A549 (cell line): ENCODE measurements around the gene CNOT1. TPM values are rescaled to one million over a fixed set of nuclear protein-coding genes. Genes with fewer than 3 reads are reported as not detected.

Experiments
- ATAC-seq, 2 experiments: fragments of 200-7000 bp in 1 of 2; fragments of >200 bp in 1 of 2; cut with Nextera tagmentation in 1 of 2; cut with Tn5 transposase in 1 of 2; 3 replicates each; pipeline versions ENCODE4 v1.8.0 to v1.9.1; 2018 to 2020; ENCODE audit warnings: mild to moderate bottlenecking in 1 of 2, moderate library complexity in 1 of 2
- CTCF ChIA-PET: fragments of 300-600 bp; sonication (Branson Sonifier 250); formaldehyde crosslinking; extraction: SDS; loops from one replicate; lab custom pipeline; 2021; ENCODE audit warnings: antibody characterized with exemption, inconsistent platforms; lab: Yijun Ruan, JAX
- POLR2A ChIA-PET: fragments of 350-600 bp; formaldehyde crosslinking; extraction: SDS; loops from one replicate; lab custom pipeline; 2021; ENCODE audit warnings: antibody characterized with exemption, inconsistent platforms; lab: Yijun Ruan, JAX
- DNase-seq, 2 experiments: peaks; one replicate each; pipeline versions ENCODE4 v3.0.0 to v3.0.0-alpha.2; 2011 to 2016; ENCODE audit warnings: low read depth in 1 of 2, low spot score in 1 of 2
- FAIRE-seq: peaks from 2 replicates; lab custom pipeline; 2011; peaks lifted over from hg19 to GRCh38; lab: Jason Lieb, UNC
- H3K27ac ChIP-seq, 2 experiments: fragments of >200 bp; sonication (Bioruptor Twin); formaldehyde crosslinking; 3 replicates each; pipeline ENCODE4 v1.5.1; 2016 to 2017
- H3K4me1 ChIP-seq: fragments of >200 bp; sonication (Bioruptor Twin); formaldehyde crosslinking; 3 replicates; pipeline ENCODE4 v1.6.1; 2016
- H3K4me2 ChIP-seq: fragments of >200 bp; sonication (Bioruptor Twin); formaldehyde crosslinking; 3 replicates; pipeline ENCODE4 v1.6.1; 2016
- H3K4me3 ChIP-seq: fragments of >200 bp; sonication (Bioruptor Twin); formaldehyde crosslinking; 3 replicates; pipeline ENCODE4 v1.5.1; 2016
- H3K9me3 ChIP-seq: fragments of >200 bp; sonication (Bioruptor Twin); formaldehyde crosslinking; 3 replicates; pipeline ENCODE4 v1.6.1; 2016
- BCL3 ChIP-seq: fragments of >200 bp; sonication (Bioruptor Twin); formaldehyde crosslinking; IDR thresholded peaks from 3 replicates; pipeline ENCODE4 v1.6.1; 2016
- CHD4 ChIP-seq: fragments of 200-600 bp; sonication (generic); IDR thresholded peaks from 2 replicates; pipeline ENCODE4 v1.6.1; 2016; ENCODE audit warnings: antibody characterized with exemption, mild to moderate bottlenecking, borderline replicate concordance
- EP300 ChIP-seq, 2 experiments: fragments of >200 bp; sonication (Bioruptor Twin); formaldehyde crosslinking; IDR thresholded peaks; 2 replicates in 1 of 2; 3 replicates in 1 of 2; pipeline ENCODE4 v1.6.1; 2016 to 2017
- HES2 ChIP-seq: fragments of >200 bp; sonication (Bioruptor Twin); formaldehyde crosslinking; IDR thresholded peaks from 2 replicates; pipeline ENCODE4 v1.6.1; 2016
- HOXB13 ChIP-seq: fragments of 250-450 bp; sonication (Bioruptor Pico); IDR thresholded peaks from 2 replicates; pipeline ENCODE4 v1.5.0; 2020; ENCODE audit warnings: low read depth, mild to moderate bottlenecking, moderate library complexity
- JUNB ChIP-seq: fragments of >200 bp; sonication (Bioruptor Twin); formaldehyde crosslinking; IDR thresholded peaks from 2 replicates; pipeline ENCODE4 v1.6.1; 2016
- KDM1A ChIP-seq: fragments of 200-600 bp; sonication (generic); IDR thresholded peaks from 2 replicates; pipeline ENCODE4 v1.6.1; 2016; ENCODE audit warnings: low read depth, mild to moderate bottlenecking
- NFE2L2 ChIP-seq: fragments of 150-350 bp; conservative IDR thresholded peaks from 2 replicates; pipeline ENCODE4 v1.6.1; 2014; ENCODE audit warnings: low read length
- PHF8 ChIP-seq: fragments of 200-600 bp; sonication (generic); IDR thresholded peaks from 2 replicates; pipeline ENCODE4 v1.6.1; 2016; ENCODE audit warnings: low read depth, mild to moderate bottlenecking, antibody characterized with exemption, moderate library complexity, borderline replicate concordance
- REST ChIP-seq: fragments of 200-600 bp; sonication (generic); IDR thresholded peaks from 2 replicates; pipeline ENCODE4 v1.6.1; 2016; ENCODE audit warnings: antibody characterized with exemption, mild to moderate bottlenecking, moderate library complexity
- RNF2 ChIP-seq: fragments of 200-600 bp; sonication (generic); IDR thresholded peaks from 2 replicates; pipeline ENCODE4 v1.6.1; 2016; ENCODE audit warnings: low read depth, mild to moderate bottlenecking, antibody characterized with exemption, moderate library complexity, borderline replicate concordance
- SMC3 ChIP-seq: fragments of >200 bp; sonication (Bioruptor Twin); formaldehyde crosslinking; IDR thresholded peaks from 3 replicates; pipeline ENCODE4 v1.6.1; 2018; ENCODE audit warnings: inconsistent platforms
- TP53 ChIP-seq: fragments of 250-450 bp; sonication (Bioruptor Pico); IDR thresholded peaks from 2 replicates; pipeline ENCODE4 v1.5.0; 2021; ENCODE audit warnings: mild to moderate bottlenecking, moderate library complexity
- ZC3H11A ChIP-seq: fragments of 450-650 bp; IDR thresholded peaks from 2 replicates; pipeline ENCODE4 v1.6.1; 2014; ENCODE audit warnings: antibody characterized with exemption, mild to moderate bottlenecking
- ZFP36 ChIP-seq: fragments of 450-650 bp; IDR thresholded peaks from 2 replicates; pipeline ENCODE4 v1.6.1; 2014; ENCODE audit warnings: borderline replicate concordance; ENCODE audit not compliant: partially characterized antibody
- ZSCAN20 ChIP-seq: fragments of 250-450 bp; sonication (Bioruptor Pico); IDR thresholded peaks from 2 replicates; pipeline ENCODE4 v1.8.0; 2022; ENCODE audit warnings: mild to moderate bottlenecking, moderate library complexity
- WGBS: methylation state at CpG from one replicate; pipeline ENCODE4 v1.1.6; 2017; ENCODE audit errors: missing lambda C conversion rate; 5-methylcytosine and 5-hydroxymethylcytosine counted together
- polyA plus RNA-seq, 4 experiments: library from polyadenylated mRNA; depleted of rRNA in 3 of 4; stranded (reverse); fragments of >200 nt; fragmentation: RNase III in 1 of 4; extraction: RNeasy Plus Mini Kit Qiagen cat#74134 plus additional on column Dnase treatment in 1 of 4; gene quantifications; 2 replicates in 3 of 4; 3 replicates in 1 of 4; pipeline ENCODE4 v1.2.3, GENCODE V29; 2011 to 2017

The CNOT1 gene
- polyA plus RNA-seq, 2 of the 4 experiments (the other 2 are of a cell fraction), result 119 to 226 TPM

- no peak overlapping the region for H3K4me2 ChIP-seq
- ChIA-PET POLR2A (no interaction called here), CTCF (interaction anchor here (0.6 to 23.4 kb wide), 5 partner anchors 11 to 258 kb away, joined by 4 to 721 read pairs (median 58); partner anchors contain the start of gene SETD6)
- DNase-seq, result no peak
- ATAC-seq, result no peak
- WGBS, result 81% methylated on average over 5 of the region's 5 CpGs
- peaks cover 8% of the 10 kb centered on the region; the same call in 2 of the 3 replicates for H3K4me1 ChIP-seq
- no peak for FAIRE-seq
- no peak overlapping the region for H3K4me3 ChIP-seq
- H3K27ac ChIP-seq, result no peak overlapping the region
- no peak for TF ChIP-seq BCL3
- TF ChIP-seq HOXB13, result no peak
- TF ChIP-seq ZC3H11A, result no peak
- TF ChIP-seq REST, result no peak
- TF ChIP-seq, all 56 proteins: peak for 0
- no peaks in the 10 kb centered on the region for H3K9me3 ChIP-seq
Observed at GRCh38 chr16:58497935-58498334, 131.7 kb downstream of the CNOT1 start.

GRCh38 chr16:58497468-58497867, 132.2 kb downstream of the CNOT1 start:
- ChIA-PET POLR2A (no interaction called here), CTCF (interaction anchor here (0.6 to 23.4 kb wide), 7 partner anchors 10 to 259 kb away, joined by 3 to 721 read pairs (median 29); partner anchors contain the start of gene SETD6)
- no peak for DNase-seq
- peaks cover 8% of the 10 kb centered on the region; the same call in 2 of the 3 replicates for H3K4me1 ChIP-seq
- H3K4me3 ChIP-seq, result no peak overlapping the region
- no peak overlapping the region for H3K4me2 ChIP-seq
- FAIRE-seq, result no peak
- H3K27ac ChIP-seq, result no peak overlapping the region
- TF ChIP-seq KDM1A, result peak; percentile 66; the same call in 1 of the 2 replicates
- TF ChIP-seq ZFP36, result peak; percentile 83
- no peak for TF ChIP-seq NFE2L2
- 69% methylated on average over 2 of the region's 2 CpGs for WGBS
- H3K9me3 ChIP-seq, result no peaks in the 10 kb centered on the region
- ATAC-seq, result no peak

GRCh38 chr16:58495521-58496331, 133.9 kb downstream of the CNOT1 start:
- Histone ChIP-seq H3K9me3 (no peaks in the 10 kb centered on the region), H3K4me3 (no peak overlapping the region), H3K27ac (0 out of 6 replicates have a peak overlapping the region, but pooled peaks of 1 of the 2 experiments have one; percentile 36)
- 81% methylated on average over 24 of the region's 24 CpGs for WGBS
- CTCF ChIA-PET, result interaction anchor here (0.6 to 23.4 kb wide), 23 partner anchors 9 to 439 kb away, joined by 3 to 721 read pairs (median 3); partner anchors contain the start of gene SETD6
- DNase-seq, result no peak
- TF ChIP-seq JUNB, result no peak
- no peak for TF ChIP-seq EP300 (IDR thresholded peaks at IDR 0.05)
- no peak for TF ChIP-seq SMC3
- TF ChIP-seq ZSCAN20, result no peak
- TF ChIP-seq RNF2, result no peak
- TF ChIP-seq HES2, result no peak
- TF ChIP-seq TP53 (CRISPR knock-in tag), result no peak
- no peak for TF ChIP-seq PHF8
- TF ChIP-seq CHD4, result no peak
- TF ChIP-seq ZC3H11A, result no peak
- TF ChIP-seq, all 56 proteins: peak for 0
- POLR2A ChIA-PET, result no interaction called here
- H3K4me2 ChIP-seq, result no peak overlapping the region
- FAIRE-seq (no peak), ATAC-seq (no peak)
- peaks cover 5% of the 10 kb centered on the region; the same call in 2 of the 3 replicates for H3K4me1 ChIP-seq
